Measurements from ENCODE around the gene LATS2.

- no peak for TF ChIP-seq CTCF (IDR thresholded peaks at IDR 0.05)
- no peak for TF ChIP-seq POLR2A (IDR thresholded peaks at IDR 0.05)
Measured at GRCh38 chr13:21037656-21038055, 23.7 kb downstream of the LATS2 start.
